Progenitor cell of endocrine pancreas (in vitro differentiated cells): ENCODE data around the gene SLC2A6. TPM values are rescaled to one million over a fixed set of nuclear protein-coding genes. Genes with fewer than 3 reads are reported as not detected.
A peak's percentile ranks its signal among the peaks of the same experiment; 100 is the strongest.

ENCODE experiments used
- DNase-seq: peaks from one replicate; pipeline ENCODE4 v3.0.0; 2021; ENCODE audit warnings: low spot score; ENCODE audit not compliant: unreplicated experiment
- H3K27ac Mint-ChIP-seq: 2 replicates; pipeline ENCODE4 v1.8.0; 2021; ENCODE audit warnings: mild to moderate bottlenecking, moderate library complexity, mixed read lengths
- H3K27me3 Mint-ChIP-seq: 2 replicates; pipeline ENCODE4 v1.8.0; 2021; ENCODE audit warnings: mixed read lengths
- H3K36me3 Mint-ChIP-seq: 2 replicates; pipeline ENCODE4 v1.8.0; 2022; ENCODE audit warnings: mixed read lengths; ENCODE audit not compliant: insufficient read depth
- H3K4me1 Mint-ChIP-seq: 2 replicates; pipeline ENCODE4 v1.8.0; 2021; ENCODE audit warnings: low read depth, mixed read lengths
- H3K4me3 Mint-ChIP-seq: 2 replicates; pipeline ENCODE4 v1.8.0; 2021; ENCODE audit warnings: low read depth, mild to moderate bottlenecking, moderate library complexity, mixed read lengths
- H3K9me3 Mint-ChIP-seq: 2 replicates; pipeline ENCODE4 v1.8.0; 2021; ENCODE audit warnings: low read depth, mixed read lengths
- CTCF ChIP-seq: fragments of 200-600 bp; sonication (generic); IDR thresholded peaks from one replicate; pipeline ENCODE4 v1.5.0; 2021; ENCODE audit warnings: antibody characterized with exemption, mild to moderate bottlenecking; ENCODE audit not compliant: unreplicated experiment
- total RNA-seq: library from RNA; stranded (reverse); gene quantifications from 2 replicates; pipeline ENCODE4 v1.2.1, GENCODE V29; 2021

SLC2A6 gene
- total RNA-seq, 1 donor from 2014 or later = 4.7 TPM

GRCh38 chr9:133433351-133433843 is 45.5 kb downstream of the SLC2A6 start:
- H3K4me3 Mint-ChIP-seq = no peak overlapping the region
- H3K27ac Mint-ChIP-seq = no peak overlapping the region
- no peaks in the 10 kb centered on the region for H3K36me3 Mint-ChIP-seq
- no peak for DNase-seq
- peaks cover 6% of the 10 kb centered on the region for H3K27me3 Mint-ChIP-seq
- TF ChIP-seq CTCF = no peak
- no peaks in the 10 kb centered on the region for H3K4me1 Mint-ChIP-seq
- H3K9me3 Mint-ChIP-seq = no peaks in the 10 kb centered on the region

- Mint-ChIP-seq H3K4me3 (no peak overlapping the region), H3K27ac (no peak overlapping the region), H3K27me3 (peaks cover 10% of the 10 kb centered on the region), H3K4me1 (peaks cover 2% of the 10 kb centered on the region), H3K36me3 (peaks cover 1% of the 10 kb centered on the region), H3K9me3 (no peaks in the 10 kb centered on the region)
- DNase-seq = no peak
- TF ChIP-seq CTCF = no peak
Observed at GRCh38 chr9:133430244-133430643, 48.7 kb downstream of the SLC2A6 start.

GRCh38 chr9:133429641-133430161 is 49.2 kb downstream of the SLC2A6 start:
- peaks cover 10% of the 10 kb centered on the region for H3K27me3 Mint-ChIP-seq
- no peaks in the 10 kb centered on the region for H3K9me3 Mint-ChIP-seq
- H3K4me1 Mint-ChIP-seq = peaks cover 2% of the 10 kb centered on the region
- TF ChIP-seq CTCF = peak; percentile 60
- no peak overlapping the region for H3K27ac Mint-ChIP-seq
- DNase-seq = peak; percentile 64
- H3K36me3 Mint-ChIP-seq = peaks cover 1% of the 10 kb centered on the region
- peak overlapping the region; percentile 33 for H3K4me3 Mint-ChIP-seq

GRCh38 chr9:133429214-133429613 is 49.7 kb downstream of the SLC2A6 start:
- peaks cover 10% of the 10 kb centered on the region for H3K27me3 Mint-ChIP-seq
- no peak for TF ChIP-seq CTCF
- H3K27ac Mint-ChIP-seq = no peak overlapping the region
- peaks cover 2% of the 10 kb centered on the region for H3K4me1 Mint-ChIP-seq
- H3K4me3 Mint-ChIP-seq = no peak overlapping the region
- peaks cover 1% of the 10 kb centered on the region for H3K36me3 Mint-ChIP-seq
- DNase-seq = no peak
- H3K9me3 Mint-ChIP-seq = no peaks in the 10 kb centered on the region

- no peak overlapping the region for H3K27ac Mint-ChIP-seq
- H3K27me3 Mint-ChIP-seq = peaks cover 10% of the 10 kb centered on the region
- no peak for TF ChIP-seq CTCF
- H3K4me1 Mint-ChIP-seq = peaks cover 2% of the 10 kb centered on the region
- H3K36me3 Mint-ChIP-seq = peaks cover 1% of the 10 kb centered on the region
- no peak overlapping the region for H3K4me3 Mint-ChIP-seq
- peak; percentile 51 for DNase-seq
- no peaks in the 10 kb centered on the region for H3K9me3 Mint-ChIP-seq
Observed at GRCh38 chr9:133428617-133429101, 50.2 kb downstream of the SLC2A6 start.
